K562 (cell line): ENCODE results near the gene TGFB2. TPM values are rescaled to one million over a fixed set of nuclear protein-coding genes. Genes with fewer than 3 reads are reported as not detected.

Experiments
- ATAC-seq: fragments of 200-7000 bp; cut with Tn5 transposase; 3 replicates; pipeline ENCODE4 v1.9.1; 2020; ENCODE audit warnings: moderate library complexity
- BruUV-seq: library from RNA; stranded (reverse); fragments of 400-500 nt; replicated peaks from 2 replicates; lab custom pipeline; 2021; lab: Mats Ljungman, UMichigan
- CTCF ChIA-PET: fragments of 300-600 bp; formaldehyde crosslinking; extraction: SDS; loops from one replicate; lab custom pipeline; 2021; ENCODE audit warnings: low intra/inter-chr PET ratio; lab: Yijun Ruan, JAX
- POLR2A ChIA-PET: fragments of 300-600, 350-650 bp; sonication (Branson Sonifier 250); formaldehyde crosslinking; extraction: SDS; loops from one replicate; lab custom pipeline; 2021; ENCODE audit warnings: antibody characterized with exemption, inconsistent platforms; lab: Yijun Ruan, JAX
- DNase-seq, 4 experiments: peaks; one replicate each; pipeline versions ENCODE4 v3.0.0 to v3.0.0-alpha.2; 2011 to 2018; ENCODE audit warnings: low spot score in 3 of 4, mixed read lengths in 3 of 4; ENCODE audit errors: extremely low read depth in 1 of 4
- FAIRE-seq: peaks from 2 replicates; lab custom pipeline; 2011; peaks lifted over from hg19 to GRCh38; lab: Jason Lieb, UNC
- H2AFZ ChIP-seq: 2 replicates; pipeline ENCODE4 v1.6.0; 2011; ENCODE audit warnings: low read depth, low read length, control low read depth, inconsistent platforms
- H3K27ac ChIP-seq: fragments of 200-600 bp; 3 replicates; pipeline ENCODE4 v1.8.0; 2011; ENCODE audit warnings: low read depth, mild to moderate bottlenecking, control low read depth, inconsistent platforms, low read length, moderate library complexity, mixed read lengths; ENCODE audit errors: extremely low read depth
- H3K27me3 ChIP-seq, 2 experiments: fragments of 300-600 bp in 1 of 2; 2 replicates in 1 of 2; 3 replicates in 1 of 2; pipeline versions ENCODE4 v1.6.0 to v1.8.0; 2011; ENCODE audit warnings: inconsistent platforms in 2 of 2, low read length in 2 of 2, mild to moderate bottlenecking in 1 of 2, mixed read lengths in 1 of 2, moderate library complexity in 1 of 2; ENCODE audit not compliant: control insufficient read depth in 2 of 2, insufficient read depth in 2 of 2
- H3K36me3 ChIP-seq: fragments of 300-600 bp; 3 replicates; pipeline ENCODE4 v1.8.0; 2011; ENCODE audit warnings: mild to moderate bottlenecking, low read length, inconsistent platforms; ENCODE audit not compliant: control insufficient read depth, insufficient read depth
- H3K4me1 ChIP-seq, 2 experiments: fragments of 200-600 bp in 1 of 2; replicated peaks in 1 of 2; 2 replicates in 1 of 2; 3 replicates in 1 of 2; pipeline versions ENCODE4 v1.5.1 to v1.8.0; 2011; ENCODE audit warnings: inconsistent platforms in 2 of 2, low read length in 2 of 2, mild to moderate bottlenecking in 1 of 2, mixed read lengths in 1 of 2, moderate library complexity in 1 of 2; ENCODE audit not compliant: control insufficient read depth in 2 of 2, insufficient read depth in 2 of 2
- H3K4me2 ChIP-seq: 2 replicates; pipeline ENCODE4 v1.6.1; 2011; ENCODE audit warnings: low read length, control low read depth, inconsistent platforms, mixed read lengths; ENCODE audit not compliant: insufficient read depth
- H3K4me3 ChIP-seq: fragments of 200-600 bp; sonication (generic), shearing (Covaris generic); 2 replicates; pipeline ENCODE4 v1.5.1; 2016; ENCODE audit warnings: control low read depth, inconsistent platforms
- H3K79me2 ChIP-seq: fragments of 200-600 bp; 3 replicates; pipeline ENCODE4 v1.8.0; 2011; ENCODE audit warnings: low read length, inconsistent platforms; ENCODE audit not compliant: control insufficient read depth, insufficient read depth
- H3K9ac ChIP-seq, 2 experiments: 2 replicates each; pipeline versions ENCODE4 v1.6.0 to v1.6.1; 2011; ENCODE audit warnings: low read depth in 2 of 2, low read length in 2 of 2, control low read depth in 1 of 2, inconsistent platforms in 1 of 2, mild to moderate bottlenecking in 1 of 2, mixed read lengths in 1 of 2; ENCODE audit not compliant: insufficient read depth in 1 of 2
- H3K9me1 ChIP-seq: one replicate; pipeline ENCODE4 v1.6.0; 2011; ENCODE audit warnings: inconsistent platforms, mild to moderate bottlenecking, low read length, moderate library complexity; ENCODE audit not compliant: control insufficient read depth, insufficient read depth
- H3K9me3 ChIP-seq: replicated peaks from 2 replicates; pipeline ENCODE4 v1.5.1; 2011; ENCODE audit warnings: low read depth, low read length, inconsistent platforms; ENCODE audit not compliant: control insufficient read depth, insufficient read depth
- H4K20me1 ChIP-seq: replicated peaks from 2 replicates; pipeline ENCODE4 v1.6.1; 2011; ENCODE audit warnings: low read length, inconsistent platforms, mixed read lengths; ENCODE audit not compliant: control insufficient read depth, insufficient read depth
- ATF2 ChIP-seq: sonication (generic); formaldehyde crosslinking; IDR thresholded peaks from 2 replicates; pipeline ENCODE4 v1.8.1; 2022; ENCODE audit warnings: missing genetic modification reagents
- E2F4 ChIP-seq: sonication (generic); formaldehyde crosslinking; IDR thresholded peaks from 2 replicates; pipeline ENCODE4 v1.8.0; 2022; ENCODE audit warnings: mild to moderate bottlenecking, low read depth, missing genetic modification reagents
- E4F1 ChIP-seq: fragments of 250-450 bp; sonication (Bioruptor Pico); IDR thresholded peaks from 2 replicates; pipeline ENCODE4 v1.5.0; 2021; ENCODE audit warnings: mild to moderate bottlenecking, borderline replicate concordance
- HMBOX1 ChIP-seq: sonication (generic); IDR thresholded peaks from 2 replicates; pipeline ENCODE4 v1.6.1; 2016
- HMG20A ChIP-seq: fragments of 450-650 bp; formaldehyde crosslinking; conservative IDR thresholded peaks from 2 replicates; pipeline ENCODE4 v1.4.0; 2020; ENCODE audit warnings: mild to moderate bottlenecking, mixed read lengths
- HMGN3 ChIP-seq: IDR thresholded peaks from 2 replicates; pipeline ENCODE4 v1.6.1; 2011; ENCODE audit warnings: borderline replicate concordance, low read depth, mild to moderate bottlenecking, mixed read lengths, low read length; ENCODE audit not compliant: insufficient read length; ENCODE audit errors: extremely low read depth
- ILK ChIP-seq: fragments of 450-650 bp; IDR thresholded peaks from 2 replicates; pipeline ENCODE4 v1.6.1; 2016; ENCODE audit warnings: missing genetic modification characterization, low read depth, mild to moderate bottlenecking, missing compliant biosample characterization, moderate library complexity, borderline replicate concordance
- KHSRP ChIP-seq: fragments of 450-650 bp; IDR thresholded peaks from 2 replicates; pipeline ENCODE4 v1.6.1; 2017
- MCM3 ChIP-seq: fragments of 450-650 bp; IDR thresholded peaks from 2 replicates; pipeline ENCODE4 v1.6.1; 2016
- RBM22 ChIP-seq: fragments of 200-400 bp; formaldehyde crosslinking; IDR thresholded peaks from 2 replicates; pipeline ENCODE4 v1.6.1; 2018; ENCODE audit warnings: low read length, low read depth; ENCODE audit not compliant: poor library complexity, severe bottlenecking
- ZNF445 ChIP-seq: fragments of 250-450 bp; sonication (Bioruptor Pico); IDR thresholded peaks from 2 replicates; pipeline ENCODE4 v1.4.0; 2020; ENCODE audit warnings: low read depth, mild to moderate bottlenecking, moderate library complexity
- ZNF507 ChIP-seq: conservative IDR thresholded peaks from 2 replicates; pipeline ENCODE4 v1.6.1; 2017; ENCODE audit warnings: missing genetic modification characterization, missing compliant biosample characterization
- WGBS: fragments of 100-300 bp; shearing (Covaris generic); methylation state at CpG from one replicate; pipeline ENCODE4 v1.1.6; 2016; ENCODE audit warnings: low coverage, mixed read lengths; ENCODE audit not compliant: insufficient coverage; ENCODE audit errors: missing lambda C conversion rate; 5-methylcytosine and 5-hydroxymethylcytosine counted together
- in situ Hi-C: fragments of 300-500 bp; cut with MboI; formaldehyde crosslinking; loops from 4 replicates; pipeline ENCODE4 v1.15.0; 2018; ENCODE audit warnings: inconsistent platforms, mixed read lengths
- intact Hi-C: fragments of 100-400 bp; cut with micrococcal nuclease; formaldehyde crosslinking; loops from 2 replicates; pipeline ENCODE4 v1.14.2; 2022
- polyA plus RNA-seq, 8 experiments: library from polyadenylated mRNA; depleted of rRNA in 4 of 8; stranded (reverse) in 5 of 8; unstranded in 3 of 8; fragments of >200 nt; fragmentation: Nextera tagmentation in 2 of 8; fragmentation: Illumina TruSeq in 1 of 8; extraction: Ambion mirVana in 2 of 8; extraction: Trizol in 1 of 8; gene quantifications; 2 replicates each; pipeline versions ENCODE4 v1.2.1 to v1.2.3, GENCODE V29; 2011 to 2014; ENCODE audit warnings: inconsistent platforms in 1 of 8, missing spikeins in 1 of 8
- total RNA-seq, 7 experiments: library from RNA; depleted of rRNA in 6 of 7; stranded (reverse); fragments of >200 nt in 6 of 7; fragmentation: Illumina TruSeq in 2 of 7; extraction: Trizol in 2 of 7; gene quantifications; 2 replicates each; pipeline versions ENCODE4 v1.2.1 to v1.2.3, GENCODE V29; 2011 to 2021; ENCODE audit warnings: low replicate concordance in 1 of 7

TGFB2 gene
- total and polyA plus RNA-seq, 9 of the 15 experiments (the other 6 are each of a cell fraction or from before 2014, with no cell fraction given) = 0.03 to 0.41 (median 0.11) TPM; not detected in 3

- no peaks in the 10 kb centered on the region for H4K20me1 ChIP-seq
- H3K9me1 ChIP-seq = no peaks in the 10 kb centered on the region
- no peak overlapping the region for H3K4me2 ChIP-seq
- TF ChIP-seq HMBOX1 = no peak
- no peak for TF ChIP-seq HMG20A (CRISPR knock-in tag)
- no peak for TF ChIP-seq RBM22
- TF ChIP-seq KHSRP = no peak
- TF ChIP-seq ILK (tag) = no peak
- no peak for TF ChIP-seq MCM3
- no peak for TF ChIP-seq ZNF445
- no peak for TF ChIP-seq ZNF507 (tag)
- no peak for TF ChIP-seq ATF2
- TF ChIP-seq HMGN3 = no peak
- TF ChIP-seq E2F4 (CRISPR knock-in tag) = no peak
- TF ChIP-seq E4F1 (CRISPR knock-in tag) = no peak
- TF ChIP-seq, all 486 proteins: peak for 0
- H3K36me3 ChIP-seq = no peaks in the 10 kb centered on the region
- BruUV-seq = no TSS peak
- CTCF ChIA-PET = no interaction called here
- no peak overlapping the region for H2AFZ ChIP-seq
- H3K4me1 ChIP-seq = no peaks in the 10 kb centered on the region
- H3K9ac ChIP-seq = no peak overlapping the region
- ATAC-seq = no peak
- FAIRE-seq = no peak
- no peaks in the 10 kb centered on the region for H3K27me3 ChIP-seq
- H3K27ac ChIP-seq = no peak overlapping the region
- no peaks in the 10 kb centered on the region for H3K9me3 ChIP-seq
- intact Hi-C loops = loop anchor here (10.0 kb wide), 1 partner anchor 191 kb away; no protein-coding TSS in a partner anchor
- in situ Hi-C loops = no loop called here
- H3K4me3 ChIP-seq = no peak overlapping the region
- no peaks in the 10 kb centered on the region for H3K79me2 ChIP-seq
- 25% methylated on average over 8 of the region's 8 CpGs for WGBS
- DNase-seq = no peak
- POLR2A ChIA-PET = interaction anchor here (0.6 to 1.4 kb wide), 2 partner anchors 13 to 1159 kb away, joined by 3 to 5 read pairs; no protein-coding TSS in a partner anchor
Observed at GRCh38 chr1:218364028-218364710, 19.0 kb downstream of the TGFB2 start.
